ENCODE results near the gene HCN2. TPM values are rescaled to one million over a fixed set of nuclear protein-coding genes. Genes with fewer than 3 reads are reported as not detected.

HCN2 gene
- total and polyA plus RNA-seq, 2 of the 13 experiments (the other 11 are each of a cell fraction or from before 2014, with no cell fraction given) = 0.01 TPM; not detected in 1

DNA sequence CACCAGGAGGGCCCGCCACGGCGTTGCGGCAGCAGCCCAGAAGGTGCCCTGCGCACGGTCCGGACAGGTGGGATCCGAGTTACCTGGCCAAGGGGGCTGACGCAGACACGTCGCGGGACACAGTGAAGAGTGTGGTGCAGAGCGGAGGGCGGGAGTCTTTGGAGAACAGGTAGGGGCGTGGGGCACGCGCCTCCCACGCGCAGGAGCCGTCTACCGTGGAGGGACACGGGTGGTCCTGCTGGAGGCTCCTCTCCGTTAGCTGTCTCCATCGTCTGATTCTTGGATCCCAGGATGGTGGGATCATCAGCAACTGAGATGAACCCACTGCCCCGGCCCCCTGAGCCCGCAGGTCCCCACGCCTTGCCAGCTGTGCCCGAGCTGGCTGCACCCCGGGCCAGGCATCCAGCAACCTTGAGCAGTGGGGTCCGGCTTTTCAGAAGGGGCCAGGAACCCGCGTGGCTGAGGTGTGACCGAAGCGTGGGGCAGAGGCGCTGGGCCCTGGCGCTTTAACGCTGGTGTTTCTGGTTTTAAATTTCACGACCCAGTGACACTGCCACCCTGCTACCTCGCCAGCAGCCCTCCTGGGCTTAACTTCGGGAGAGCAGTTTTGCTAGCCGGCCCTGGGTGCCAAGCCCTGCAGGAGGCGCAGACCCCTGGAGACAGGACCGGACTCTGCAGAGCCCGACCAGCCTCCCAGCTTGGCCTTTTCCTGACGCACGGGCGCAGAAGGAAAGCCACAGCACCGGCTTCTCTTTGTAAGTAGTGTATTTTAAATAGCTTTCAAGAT lies 57.3 kb downstream of the HCN2 start:
- no peak for DNase-seq (ENCODE audit: low spot score)
- ChIA-PET POLR2A (no interaction called here), CTCF (ENCODE audit: low intra/inter-chr PET ratio, low total read pairs) (no interaction called here)
- intact Hi-C loops (cut with micrococcal nuclease; ENCODE audit: unreplicated experiment) = no loop called here
- no peak for ATAC-seq
- H3K27me3 ChIP-seq (ENCODE audit: control insufficient read depth in 1 of 2, insufficient read depth in 2 of 2, low read length in 2 of 2) = no peaks in the 10 kb centered on the region
- no peak overlapping the region for H3K4me3 ChIP-seq (replicated peaks in 1 of 3; ENCODE audit: insufficient read depth in 1 of 3, low read depth in 2 of 3, low read length in 3 of 3)
- no peak overlapping the region for H3K9ac ChIP-seq (ENCODE audit: insufficient read depth, low read depth, low read length)
- in situ Hi-C loops (cut with HindIII; ENCODE audit: extremely low pct_ligation_motif_present, low pct_unique_long_range_greater_than_20kb) = no loop called here
- no peaks in the 10 kb centered on the region for H3K4me1 ChIP-seq (ENCODE audit: insufficient read depth, low read length)
- no peak overlapping the region for H3K4me2 ChIP-seq (ENCODE audit: low read depth, low read length)
- H3K9me3 ChIP-seq (ENCODE audit: low read length) = no peaks in the 10 kb centered on the region
- H3K79me2 ChIP-seq (ENCODE audit: insufficient read depth, low read length) = no peaks in the 10 kb centered on the region
- BruUV-seq (replicated peaks) = no TSS peak
- no peak overlapping the region for H2AFZ ChIP-seq (ENCODE audit: low read length)
- peaks cover 18 to 35% of the 10 kb centered on the region in 2 experiments; a peak in 4 of 5 replicates for H3K36me3 ChIP-seq (replicated peaks in 1 of 2; ENCODE audit: control insufficient read depth in 1 of 2, insufficient read depth in 2 of 2, low read length in 2 of 2)
- WGBS (ENCODE audit: low lambda C conversion rate) = 97% methylated on average over 30 of the region's 48 CpGs
- FAIRE-seq = no peak
- no peak overlapping the region for H3K27ac ChIP-seq (ENCODE audit: extremely low read length, insufficient read depth, low read length)
- peaks cover 8% of the 10 kb centered on the region; the same call in 1 of the 2 replicates for H4K20me1 ChIP-seq (ENCODE audit: insufficient read depth, low read length)
- TF ChIP-seq SIN3A (IDR thresholded peaks at IDR 0.05; ENCODE audit: borderline replicate concordance, low read depth, low read length) = no peak
- TF ChIP-seq, protein P1, sequence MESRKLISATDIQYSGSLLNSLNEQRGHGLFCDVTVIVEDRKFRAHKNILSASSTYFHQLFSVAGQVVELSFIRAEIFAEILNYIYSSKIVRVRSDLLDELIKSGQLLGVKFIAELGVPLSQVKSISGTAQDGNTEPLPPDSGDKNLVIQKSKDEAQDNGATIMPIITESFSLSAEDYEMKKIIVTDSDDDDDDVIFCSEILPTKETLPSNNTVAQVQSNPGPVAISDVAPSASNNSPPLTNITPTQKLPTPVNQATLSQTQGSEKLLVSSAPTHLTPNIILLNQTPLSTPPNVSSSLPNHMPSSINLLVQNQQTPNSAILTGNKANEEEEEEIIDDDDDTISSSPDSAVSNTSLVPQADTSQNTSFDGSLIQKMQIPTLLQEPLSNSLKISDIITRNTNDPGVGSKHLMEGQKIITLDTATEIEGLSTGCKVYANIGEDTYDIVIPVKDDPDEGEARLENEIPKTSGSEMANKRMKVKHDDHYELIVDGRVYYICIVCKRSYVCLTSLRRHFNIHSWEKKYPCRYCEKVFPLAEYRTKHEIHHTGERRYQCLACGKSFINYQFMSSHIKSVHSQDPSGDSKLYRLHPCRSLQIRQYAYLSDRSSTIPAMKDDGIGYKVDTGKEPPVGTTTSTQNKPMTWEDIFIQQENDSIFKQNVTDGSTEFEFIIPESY (CRISPR knock-in tag; IDR thresholded peaks at IDR 0.05) = peak; percentile 2; the same call in 1 of the 2 replicates
- TF ChIP-seq CAMTA2 (CRISPR knock-in tag; IDR thresholded peaks at IDR 0.05; ENCODE audit: borderline replicate concordance) = no peak
- 0 out of 2 replicates have a peak, but pooled peaks have one; percentile 37 for TF ChIP-seq PAF1 (CRISPR knock-in tag; IDR thresholded peaks at IDR 0.05)
- TF ChIP-seq ARHGAP35 (CRISPR knock-in tag; IDR thresholded peaks at IDR 0.05; ENCODE audit: borderline replicate concordance) = no peak
- TF ChIP-seq, protein P2, sequence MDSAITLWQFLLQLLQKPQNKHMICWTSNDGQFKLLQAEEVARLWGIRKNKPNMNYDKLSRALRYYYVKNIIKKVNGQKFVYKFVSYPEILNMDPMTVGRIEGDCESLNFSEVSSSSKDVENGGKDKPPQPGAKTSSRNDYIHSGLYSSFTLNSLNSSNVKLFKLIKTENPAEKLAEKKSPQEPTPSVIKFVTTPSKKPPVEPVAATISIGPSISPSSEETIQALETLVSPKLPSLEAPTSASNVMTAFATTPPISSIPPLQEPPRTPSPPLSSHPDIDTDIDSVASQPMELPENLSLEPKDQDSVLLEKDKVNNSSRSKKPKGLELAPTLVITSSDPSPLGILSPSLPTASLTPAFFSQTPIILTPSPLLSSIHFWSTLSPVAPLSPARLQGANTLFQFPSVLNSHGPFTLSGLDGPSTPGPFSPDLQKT (CRISPR knock-in tag; IDR thresholded peaks at IDR 0.05; ENCODE audit: borderline replicate concordance) = no peak
- TF ChIP-seq ZNF891 (CRISPR knock-in tag; IDR thresholded peaks at IDR 0.05) = no peak
- TF ChIP-seq, protein P3, sequence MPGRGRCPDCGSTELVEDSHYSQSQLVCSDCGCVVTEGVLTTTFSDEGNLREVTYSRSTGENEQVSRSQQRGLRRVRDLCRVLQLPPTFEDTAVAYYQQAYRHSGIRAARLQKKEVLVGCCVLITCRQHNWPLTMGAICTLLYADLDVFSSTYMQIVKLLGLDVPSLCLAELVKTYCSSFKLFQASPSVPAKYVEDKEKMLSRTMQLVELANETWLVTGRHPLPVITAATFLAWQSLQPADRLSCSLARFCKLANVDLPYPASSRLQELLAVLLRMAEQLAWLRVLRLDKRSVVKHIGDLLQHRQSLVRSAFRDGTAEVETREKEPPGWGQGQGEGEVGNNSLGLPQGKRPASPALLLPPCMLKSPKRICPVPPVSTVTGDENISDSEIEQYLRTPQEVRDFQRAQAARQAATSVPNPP (CRISPR knock-in tag; IDR thresholded peaks at IDR 0.05) = no peak
- TF ChIP-seq PITX1 (CRISPR knock-in tag; IDR thresholded peaks at IDR 0.05) = no peak
- no peak for TF ChIP-seq ZNF672 (CRISPR knock-in tag; IDR thresholded peaks at IDR 0.05)
- TF ChIP-seq ZNF251 (CRISPR knock-in tag; IDR thresholded peaks at IDR 0.05) = no peak
- no peak for TF ChIP-seq MTF2 (CRISPR knock-in tag; IDR thresholded peaks at IDR 0.05; ENCODE audit: borderline replicate concordance)
- TF ChIP-seq AGO2 (optimal IDR thresholded peaks at IDR 0.05; ENCODE audit: low read depth, low read length) = peak; percentile 88
- no peak for TF ChIP-seq ZNF567 (CRISPR knock-in tag; IDR thresholded peaks at IDR 0.05; ENCODE audit: borderline replicate concordance)
- no peak for TF ChIP-seq ZFP36 (IDR thresholded peaks at IDR 0.05; ENCODE audit: borderline replicate concordance, low read depth, low read length, partially characterized antibody)
- TF ChIP-seq FOSL1 (CRISPR knock-in tag; IDR thresholded peaks at IDR 0.05; ENCODE audit: borderline replicate concordance) = no peak
- TF ChIP-seq SP140L (CRISPR knock-in tag; IDR thresholded peaks at IDR 0.05; ENCODE audit: borderline replicate concordance) = no peak
- TF ChIP-seq SP4 (CRISPR knock-in tag; IDR thresholded peaks at IDR 0.05) = no peak
- TF ChIP-seq, protein P4, sequence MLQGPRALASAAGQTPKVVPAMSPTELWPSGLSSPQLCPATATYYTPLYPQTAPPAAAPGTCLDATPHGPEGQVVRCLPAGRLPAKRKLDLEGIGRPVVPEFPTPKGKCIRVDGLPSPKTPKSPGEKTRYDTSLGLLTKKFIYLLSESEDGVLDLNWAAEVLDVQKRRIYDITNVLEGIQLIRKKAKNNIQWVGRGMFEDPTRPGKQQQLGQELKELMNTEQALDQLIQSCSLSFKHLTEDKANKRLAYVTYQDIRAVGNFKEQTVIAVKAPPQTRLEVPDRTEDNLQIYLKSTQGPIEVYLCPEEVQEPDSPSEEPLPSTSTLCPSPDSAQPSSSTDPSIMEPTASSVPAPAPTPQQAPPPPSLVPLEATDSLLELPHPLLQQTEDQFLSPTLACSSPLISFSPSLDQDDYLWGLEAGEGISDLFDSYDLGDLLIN (CRISPR knock-in tag; IDR thresholded peaks at IDR 0.05; ENCODE audit: borderline replicate concordance) = no peak

Measured in HepG2 (cell line).